HepG2 (cell line): ENCODE data around the gene PARN. TPM values are rescaled to one million over a fixed set of nuclear protein-coding genes. Genes with fewer than 3 reads are reported as not detected.

Experiments
- ATAC-seq: fragments of 200-7000 bp; cut with Tn5 transposase; 3 replicates; pipeline ENCODE4 v1.9.1; 2020; ENCODE audit warnings: mild to moderate bottlenecking, moderate library complexity
- BruUV-seq: library from RNA; stranded (reverse); fragments of 400-500 nt; replicated peaks from 2 replicates; lab custom pipeline; 2021; lab: Mats Ljungman, UMichigan
- CTCF ChIA-PET: fragments of 300-600 bp; formaldehyde crosslinking; extraction: SDS; loops from one replicate; lab custom pipeline; 2021; ENCODE audit warnings: low total read pairs, inconsistent platforms, low intra/inter-chr PET ratio; lab: Yijun Ruan, JAX
- POLR2A ChIA-PET: fragments of 350-600 bp; sonication (Branson Sonifier 250); formaldehyde crosslinking; loops from one replicate; lab custom pipeline; 2020; ENCODE audit warnings: antibody characterized with exemption, inconsistent platforms; lab: Yijun Ruan, JAX
- DNase-seq: peaks from one replicate; pipeline ENCODE4 v3.0.0-alpha.2; 2015; ENCODE audit warnings: low spot score
- FAIRE-seq: peaks from 3 replicates; lab custom pipeline; 2011; peaks lifted over from hg19 to GRCh38; lab: Jason Lieb, UNC
- H2AFZ ChIP-seq: one replicate; pipeline ENCODE4 v1.6.1; 2011; ENCODE audit warnings: low read length, inconsistent platforms
- H3K27ac ChIP-seq: fragments of 300-600 bp; 3 replicates; pipeline ENCODE4 v1.8.0; 2011; ENCODE audit warnings: mixed run types, mild to moderate bottlenecking, mixed read lengths, low read length, inconsistent platforms; ENCODE audit not compliant: insufficient read depth; ENCODE audit errors: extremely low read length
- H3K27me3 ChIP-seq, 2 experiments: fragments of 200-600 bp in 1 of 2; 2 replicates in 1 of 2; 3 replicates in 1 of 2; pipeline versions ENCODE4 v1.6.0 to v1.8.0; 2011; ENCODE audit warnings: low read length in 2 of 2, mild to moderate bottlenecking in 2 of 2, moderate library complexity in 2 of 2, inconsistent platforms in 1 of 2; ENCODE audit not compliant: insufficient read depth in 2 of 2, control insufficient read depth in 1 of 2
- H3K36me3 ChIP-seq, 2 experiments: fragments of 200-600 bp in 1 of 2; replicated peaks in 1 of 2; 2 replicates in 1 of 2; 3 replicates in 1 of 2; pipeline versions ENCODE4 v1.5.1 to v1.8.0; 2011; ENCODE audit warnings: low read length in 2 of 2, inconsistent platforms in 1 of 2; ENCODE audit not compliant: insufficient read depth in 2 of 2, control insufficient read depth in 1 of 2
- H3K4me1 ChIP-seq: 2 replicates; pipeline ENCODE4 v1.5.1; 2012; ENCODE audit warnings: low read length, inconsistent platforms; ENCODE audit not compliant: insufficient read depth
- H3K4me2 ChIP-seq: 2 replicates; pipeline ENCODE4 v1.6.0; 2011; ENCODE audit warnings: low read depth, low read length, inconsistent platforms
- H3K4me3 ChIP-seq, 3 experiments: fragments of 200-600 bp in 1 of 3; sonication (generic), shearing (Covaris generic) in 1 of 3; replicated peaks in 1 of 3; 2 replicates each; pipeline ENCODE4 v1.5.1; 2011 to 2016; ENCODE audit warnings: low read length in 3 of 3, inconsistent platforms in 2 of 3, low read depth in 2 of 3, mild to moderate bottlenecking in 2 of 3, control low read depth in 1 of 3, mixed read lengths in 1 of 3; ENCODE audit not compliant: insufficient read depth in 1 of 3
- H3K79me2 ChIP-seq: one replicate; pipeline ENCODE4 v1.6.1; 2011; ENCODE audit warnings: low read length, inconsistent platforms; ENCODE audit not compliant: insufficient read depth
- H3K9ac ChIP-seq: 2 replicates; pipeline ENCODE4 v1.6.0; 2011; ENCODE audit warnings: mild to moderate bottlenecking, low read depth, low read length, inconsistent platforms; ENCODE audit not compliant: insufficient read depth
- H3K9me3 ChIP-seq: 2 replicates; pipeline ENCODE4 v1.5.1; 2012; ENCODE audit warnings: mild to moderate bottlenecking, low read length
- H4K20me1 ChIP-seq: 2 replicates; pipeline ENCODE4 v1.6.0; 2011; ENCODE audit warnings: inconsistent platforms, mild to moderate bottlenecking, low read length, moderate library complexity; ENCODE audit not compliant: insufficient read depth
- FOXA3 ChIP-seq: IDR thresholded peaks from 2 replicates; pipeline ENCODE4 v1.6.1; 2016; ENCODE audit warnings: missing genetic modification reagents, missing compliant biosample characterization
- JDP2 ChIP-seq: sonication (generic); formaldehyde crosslinking; IDR thresholded peaks from 2 replicates; pipeline ENCODE4 v1.8.1; 2022; ENCODE audit warnings: missing genetic modification reagents, borderline replicate concordance
- MTERF4 ChIP-seq: sonication (generic); formaldehyde crosslinking; IDR thresholded peaks from 2 replicates; pipeline ENCODE4 v1.8.0; 2023; ENCODE audit warnings: mild to moderate bottlenecking, missing genetic modification reagents
- RERE ChIP-seq: IDR thresholded peaks from 2 replicates; pipeline ENCODE4 v1.6.1; 2016; ENCODE audit warnings: low read depth, missing genetic modification reagents, missing compliant biosample characterization
- RFXANK ChIP-seq: IDR thresholded peaks from 2 replicates; pipeline ENCODE4 v1.6.1; 2016
- THYN1 ChIP-seq: sonication (generic); formaldehyde crosslinking; IDR thresholded peaks from 2 replicates; pipeline ENCODE4 v1.8.1; 2023; ENCODE audit warnings: low read depth, mild to moderate bottlenecking, moderate library complexity, missing genetic modification reagents, borderline replicate concordance
- ZNF235 ChIP-seq: sonication (generic); formaldehyde crosslinking; IDR thresholded peaks from 2 replicates; pipeline ENCODE4 v1.8.1; 2023; ENCODE audit warnings: mild to moderate bottlenecking, missing genetic modification reagents, borderline replicate concordance
- ZNF343 ChIP-seq: sonication (generic); formaldehyde crosslinking; IDR thresholded peaks from 2 replicates; pipeline ENCODE4 v1.4.0; 2020; ENCODE audit warnings: mild to moderate bottlenecking, missing genetic modification reagents
- ZNF7 ChIP-seq: IDR thresholded peaks from 2 replicates; pipeline ENCODE4 v1.6.1; 2016; ENCODE audit warnings: missing biosample characterization, missing genetic modification reagents
- ZNF749 ChIP-seq: sonication (generic); formaldehyde crosslinking; IDR thresholded peaks from 2 replicates; pipeline ENCODE4 v1.8.0; 2022; ENCODE audit warnings: mild to moderate bottlenecking, missing genetic modification reagents, moderate library complexity, borderline replicate concordance
- ZNF879 ChIP-seq: sonication (generic); formaldehyde crosslinking; IDR thresholded peaks from 2 replicates; pipeline ENCODE4 v1.8.1; 2023; ENCODE audit warnings: missing genetic modification reagents
- WGBS: methylation state at CpG from one replicate; pipeline ENCODE4 v1.1.6; 2017; ENCODE audit warnings: low lambda C conversion rate; 5-methylcytosine and 5-hydroxymethylcytosine counted together
- in situ Hi-C: cut with HindIII; loops from 2 replicates; pipeline ENCODE4 v1.10.0; 2017; ENCODE audit warnings: low pct_unique_long_range_greater_than_20kb; ENCODE audit not compliant: extremely low pct_ligation_motif_present
- intact Hi-C: fragments of 100-400 bp; cut with micrococcal nuclease; formaldehyde crosslinking; loops from one replicate; pipeline ENCODE4 v1.10.0; 2022; ENCODE audit not compliant: unreplicated experiment
- polyA plus RNA-seq, 8 experiments: library from polyadenylated mRNA; depleted of rRNA in 3 of 8; stranded (reverse) in 7 of 8; unstranded in 1 of 8; fragments of >200 nt; fragmentation: Illumina TruSeq in 4 of 8; extraction: Trizol in 4 of 8; gene quantifications; 2 replicates each; pipeline versions ENCODE4 v1.2.1 to v1.2.3, GENCODE V29; 2011 to 2016; ENCODE audit warnings: low read depth in 4 of 8, missing spikeins in 1 of 8, mixed read lengths in 1 of 8; ENCODE audit not compliant: insufficient read depth in 1 of 8
- total RNA-seq, 5 experiments: library from RNA; depleted of rRNA; stranded (reverse); fragments of >200 nt; fragmentation: Illumina TruSeq; extraction: Trizol; gene quantifications; 2 replicates each; pipeline ENCODE4 v1.2.3, GENCODE V29; 2016; ENCODE audit warnings: low read depth in 1 of 5

The PARN gene
- total and polyA plus RNA-seq, 2 of the 13 experiments (the other 11 are each of a cell fraction or from before 2014, with no cell fraction given), result 13.3 to 47.6 TPM

DNA sequence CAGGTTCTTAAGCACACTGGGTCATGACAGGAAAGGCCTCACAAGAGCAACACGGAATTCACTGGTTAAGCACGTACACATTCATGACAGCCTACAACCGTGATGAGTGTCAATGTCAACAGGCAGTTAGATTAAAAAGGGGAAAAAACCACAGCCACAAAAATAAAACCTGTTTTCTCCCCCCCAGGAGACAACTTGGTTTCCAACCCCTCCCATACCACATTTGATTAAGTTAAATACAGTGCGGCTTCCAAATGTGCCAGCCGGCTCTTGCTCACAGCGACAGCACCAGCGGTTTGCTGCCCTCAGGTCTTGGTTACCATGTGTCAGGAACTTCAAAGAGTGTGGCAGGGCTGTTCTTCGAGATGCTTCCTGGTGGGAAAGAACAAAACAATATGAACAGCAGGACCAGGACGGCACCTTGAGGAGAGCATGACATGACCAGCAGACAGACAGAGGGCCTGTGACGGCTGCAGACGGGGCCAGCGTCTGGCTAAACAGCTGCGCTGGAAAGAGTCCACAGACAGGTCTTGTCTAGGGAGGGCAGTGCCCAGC is 193.6 kb downstream of the PARN start:
- no peaks in the 10 kb centered on the region for H3K4me1 ChIP-seq
- intact Hi-C loops, result no loop called here
- no peak overlapping the region for H3K4me3 ChIP-seq
- POLR2A ChIA-PET, result no interaction called here
- H3K9me3 ChIP-seq, result no peaks in the 10 kb centered on the region
- DNase-seq, result no peak
- no peak overlapping the region for H2AFZ ChIP-seq
- no peaks in the 10 kb centered on the region for H3K79me2 ChIP-seq
- no peak for ATAC-seq
- no peak for TF ChIP-seq THYN1
- TF ChIP-seq MTERF4 (CRISPR knock-in tag), result no peak
- TF ChIP-seq FOXA3 (CRISPR knock-in tag), result no peak
- no peak for TF ChIP-seq JDP2 (CRISPR knock-in tag)
- no peak for TF ChIP-seq ZNF7 (CRISPR knock-in tag)
- TF ChIP-seq ZNF235 (CRISPR knock-in tag), result no peak
- TF ChIP-seq RERE (CRISPR knock-in tag), result no peak
- TF ChIP-seq ZNF343 (CRISPR knock-in tag), result no peak
- TF ChIP-seq ZNF749 (CRISPR knock-in tag), result no peak
- no peak for TF ChIP-seq RFXANK (CRISPR knock-in tag)
- TF ChIP-seq ZNF879, result no peak
- no peak overlapping the region for H3K4me2 ChIP-seq
- in situ Hi-C loops, result no loop called here
- H3K36me3 ChIP-seq, result peaks cover 4 to 11% of the 10 kb centered on the region in 2 experiments; a peak in 3 of 5 replicates
- H4K20me1 ChIP-seq, result no peaks in the 10 kb centered on the region
- H3K27ac ChIP-seq, result no peak overlapping the region
- BruUV-seq, result no TSS peak
- FAIRE-seq, result no peak
- CTCF ChIA-PET, result no interaction called here
- 99% methylated on average over 13 of the region's 13 CpGs for WGBS
- no peaks in the 10 kb centered on the region for H3K27me3 ChIP-seq
- no peak overlapping the region for H3K9ac ChIP-seq
